HepG2 (cell line): ENCODE measurements around the gene SCRN3. TPM values are rescaled to one million over a fixed set of nuclear protein-coding genes. Genes with fewer than 3 reads are reported as not detected.

Experiments used
- BRCA1 ChIP-seq: sonication (generic); formaldehyde crosslinking; IDR thresholded peaks from 2 replicates; pipeline ENCODE4 v1.4.0; 2020; ENCODE audit warnings: missing genetic modification reagents
- DBP ChIP-seq: sonication (generic); formaldehyde crosslinking; IDR thresholded peaks from 2 replicates; pipeline ENCODE4 v1.4.0; 2020; ENCODE audit warnings: missing genetic modification reagents; ENCODE audit errors: not compliant biosample characterization
- EED ChIP-seq: sonication (generic); formaldehyde crosslinking; IDR thresholded peaks from 2 replicates; pipeline ENCODE4 v1.5.0; 2020; ENCODE audit warnings: mild to moderate bottlenecking, missing genetic modification reagents
- ELF1 ChIP-seq: sonication (generic); formaldehyde crosslinking; IDR thresholded peaks from 2 replicates; pipeline ENCODE4 v1.4.0; 2020; ENCODE audit warnings: missing genetic modification reagents
- ETV5 ChIP-seq: IDR thresholded peaks from 2 replicates; pipeline ENCODE4 v1.6.1; 2018; ENCODE audit warnings: missing biosample characterization, missing genetic modification reagents, inconsistent platforms, borderline replicate concordance
- GTF3A ChIP-seq: sonication (generic); formaldehyde crosslinking; conservative IDR thresholded peaks from 2 replicates; pipeline ENCODE4 v1.4.0; 2020; ENCODE audit warnings: mild to moderate bottlenecking, missing genetic modification reagents
- HMGA1 ChIP-seq: sonication (generic); formaldehyde crosslinking; conservative IDR thresholded peaks from 2 replicates; pipeline ENCODE4 v1.4.0; 2020; ENCODE audit warnings: missing genetic modification reagents
- HOXD1 ChIP-seq: sonication (generic); formaldehyde crosslinking; IDR thresholded peaks from 2 replicates; pipeline ENCODE4 v1.5.0; 2020; ENCODE audit warnings: missing genetic modification reagents
- KAT8 ChIP-seq: IDR thresholded peaks from 2 replicates; pipeline ENCODE4 v1.6.1; 2016; ENCODE audit warnings: missing genetic modification reagents, missing compliant biosample characterization
- LCORL ChIP-seq, 2 experiments: fragments of 450-650 bp in 1 of 2; sonication (generic) in 1 of 2; formaldehyde crosslinking in 1 of 2; IDR thresholded peaks; 2 replicates each; pipeline versions ENCODE4 v1.5.0 to v1.6.1; 2017 to 2020; ENCODE audit warnings: antibody characterized with exemption in 1 of 2, missing genetic modification reagents in 1 of 2
- MEF2D ChIP-seq: sonication (generic); formaldehyde crosslinking; IDR thresholded peaks from 2 replicates; pipeline ENCODE4 v1.5.1; 2020; ENCODE audit warnings: mild to moderate bottlenecking, missing genetic modification reagents
- MXI1 ChIP-seq: IDR thresholded peaks from 3 replicates; pipeline ENCODE4 v1.6.1; 2012; ENCODE audit warnings: low read depth, low read length, inconsistent platforms, borderline replicate concordance
- PPARG ChIP-seq: conservative IDR thresholded peaks from 2 replicates; pipeline ENCODE4 v1.6.1; 2016; ENCODE audit warnings: missing biosample characterization, missing genetic modification reagents
- U2AF1 ChIP-seq: fragments of 200-400 bp; formaldehyde crosslinking; optimal IDR thresholded peaks from 2 replicates; pipeline ENCODE3; 2017; ENCODE audit warnings: mild to moderate bottlenecking, low read depth, low read length
- YEATS4 ChIP-seq: sonication (generic); formaldehyde crosslinking; IDR thresholded peaks from 2 replicates; pipeline ENCODE4 v1.4.0; 2020; ENCODE audit warnings: missing genetic modification reagents, borderline replicate concordance
- ZNF101 ChIP-seq: sonication (generic); formaldehyde crosslinking; IDR thresholded peaks from 2 replicates; pipeline ENCODE4 v1.4.0; 2020; ENCODE audit warnings: mild to moderate bottlenecking, low read depth, missing genetic modification reagents, borderline replicate concordance
- ZNF225 ChIP-seq: sonication (generic); formaldehyde crosslinking; IDR thresholded peaks from 2 replicates; pipeline ENCODE4 v1.4.0; 2020; ENCODE audit warnings: mild to moderate bottlenecking, missing genetic modification reagents
- ZNF230 ChIP-seq: sonication (generic); formaldehyde crosslinking; IDR thresholded peaks from 2 replicates; pipeline ENCODE4 v1.4.0; 2020; ENCODE audit warnings: mild to moderate bottlenecking, missing genetic modification reagents
- ZNF235 ChIP-seq: sonication (generic); formaldehyde crosslinking; IDR thresholded peaks from 2 replicates; pipeline ENCODE4 v1.8.1; 2023; ENCODE audit warnings: mild to moderate bottlenecking, missing genetic modification reagents, borderline replicate concordance
- ZNF24 ChIP-seq: fragments of 450-650 bp; IDR thresholded peaks from 2 replicates; pipeline ENCODE4 v1.6.1; 2017; ENCODE audit warnings: antibody characterized with exemption, mild to moderate bottlenecking
- ZNF280B ChIP-seq: sonication (generic); formaldehyde crosslinking; IDR thresholded peaks from 2 replicates; pipeline ENCODE4 v1.5.0; 2020; ENCODE audit warnings: missing genetic modification reagents, mild to moderate bottlenecking, borderline replicate concordance
- ZNF430 ChIP-seq: sonication (generic); formaldehyde crosslinking; IDR thresholded peaks from 2 replicates; pipeline ENCODE4 v1.9.0; 2021; ENCODE audit warnings: mild to moderate bottlenecking, missing genetic modification reagents
- ZNF674 ChIP-seq: sonication (generic); formaldehyde crosslinking; IDR thresholded peaks from 2 replicates; pipeline ENCODE4 v1.5.0; 2020; ENCODE audit warnings: low read depth, mild to moderate bottlenecking, missing genetic modification reagents
- ZNF703 ChIP-seq: sonication (generic); formaldehyde crosslinking; IDR thresholded peaks from 2 replicates; pipeline ENCODE4 v1.5.1; 2020; ENCODE audit warnings: missing genetic modification reagents, mild to moderate bottlenecking, moderate library complexity, borderline replicate concordance
- ZNF766 ChIP-seq: sonication (generic); formaldehyde crosslinking; IDR thresholded peaks from 2 replicates; pipeline ENCODE4 v1.5.0; 2020; ENCODE audit warnings: missing genetic modification reagents, borderline replicate concordance
- polyA plus RNA-seq, 8 experiments: library from polyadenylated mRNA; depleted of rRNA in 3 of 8; stranded (reverse) in 7 of 8; unstranded in 1 of 8; fragments of >200 nt; fragmentation: Illumina TruSeq in 4 of 8; extraction: Trizol in 4 of 8; gene quantifications; 2 replicates each; pipeline versions ENCODE4 v1.2.1 to v1.2.3, GENCODE V29; 2011 to 2016; ENCODE audit warnings: low read depth in 4 of 8, missing spikeins in 1 of 8, mixed read lengths in 1 of 8; ENCODE audit not compliant: insufficient read depth in 1 of 8
- total RNA-seq, 5 experiments: library from RNA; depleted of rRNA; stranded (reverse); fragments of >200 nt; fragmentation: Illumina TruSeq; extraction: Trizol; gene quantifications; 2 replicates each; pipeline ENCODE4 v1.2.3, GENCODE V29; 2016; ENCODE audit warnings: low read depth in 1 of 5
- TF ChIP-seq, protein P1 (sequence below): sonication (generic); formaldehyde crosslinking; IDR thresholded peaks from 2 replicates; pipeline ENCODE4 v1.5.0; 2020; ENCODE audit warnings: missing genetic modification reagents

The SCRN3 gene
- total and polyA plus RNA-seq, 2 of the 13 experiments (the other 11 are each of a cell fraction or from before 2014, with no cell fraction given) = 6.6 to 11.3 TPM

- TF ChIP-seq ZNF225 = no peak
- 0 out of 2 replicates have a peak, but pooled peaks have one; percentile 22 for TF ChIP-seq ZNF101 (CRISPR knock-in tag)
- TF ChIP-seq ZNF24 = no peak
- TF ChIP-seq ZNF430 (CRISPR knock-in tag) = peak; percentile 71; the same call in 1 of the 2 replicates
- TF ChIP-seq MEF2D (CRISPR knock-in tag) = peak; percentile 35
- peak; percentile 39; the same call in 1 of the 2 replicates for TF ChIP-seq HOXD1
- TF ChIP-seq ZNF674 (CRISPR knock-in tag) = no peak
- no peak for TF ChIP-seq HMGA1 (CRISPR knock-in tag)
- peak; percentile 39; the same call in 1 of the 2 replicates for TF ChIP-seq PPARG
- TF ChIP-seq, protein P1, sequence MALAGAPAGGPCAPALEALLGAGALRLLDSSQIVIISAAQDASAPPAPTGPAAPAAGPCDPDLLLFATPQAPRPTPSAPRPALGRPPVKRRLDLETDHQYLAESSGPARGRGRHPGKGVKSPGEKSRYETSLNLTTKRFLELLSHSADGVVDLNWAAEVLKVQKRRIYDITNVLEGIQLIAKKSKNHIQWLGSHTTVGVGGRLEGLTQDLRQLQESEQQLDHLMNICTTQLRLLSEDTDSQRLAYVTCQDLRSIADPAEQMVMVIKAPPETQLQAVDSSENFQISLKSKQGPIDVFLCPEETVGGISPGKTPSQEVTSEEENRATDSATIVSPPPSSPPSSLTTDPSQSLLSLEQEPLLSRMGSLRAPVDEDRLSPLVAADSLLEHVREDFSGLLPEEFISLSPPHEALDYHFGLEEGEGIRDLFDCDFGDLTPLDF = no peak
- TF ChIP-seq U2AF1 = no peak
- TF ChIP-seq ZNF230 = 0 out of 2 replicates have a peak, but pooled peaks have one; percentile 43
- TF ChIP-seq BRCA1 (CRISPR knock-in tag) = no peak; the same call in 1 of the 2 replicates
- no peak; the same call in 1 of the 2 replicates for TF ChIP-seq LCORL (IDR thresholded peaks at IDR 0.05)
- TF ChIP-seq LCORL (CRISPR knock-in tag; IDR thresholded peaks at IDR 0.05) = peak; percentile 61; the same call in 1 of the 2 replicates
- TF ChIP-seq ZNF280B (CRISPR knock-in tag) = 0 out of 2 replicates have a peak, but pooled peaks have one; percentile 18
- TF ChIP-seq MXI1 = peak; percentile 86; the same call in 2 of the 3 replicates
- peak; percentile 98 for TF ChIP-seq ELF1 (CRISPR knock-in tag)
- no peak for TF ChIP-seq GTF3A (CRISPR knock-in tag)
- TF ChIP-seq EED (CRISPR knock-in tag) = 0 out of 2 replicates have a peak, but pooled peaks have one; percentile 78
- no peak for TF ChIP-seq DBP (CRISPR knock-in tag)
- TF ChIP-seq ZNF766 = no peak
- no peak for TF ChIP-seq ZNF235 (CRISPR knock-in tag)
- peak; percentile 71 for TF ChIP-seq ETV5 (CRISPR knock-in tag)
- TF ChIP-seq ZNF703 = no peak
- TF ChIP-seq YEATS4 (CRISPR knock-in tag) = peak; percentile 74; the same call in 1 of the 2 replicates
- TF ChIP-seq KAT8 (CRISPR knock-in tag) = peak; percentile 100
Measured at GRCh38 chr2:174395284-174395968, at the start of gene SCRN3 (continued).
